Activated T-cell treated with anti-CD3 and anti-CD28 coated beads for 4 hours (primary cell): ENCODE results near the gene CAPZA1.
A peak's percentile ranks its signal among the peaks of the same experiment; 100 is the strongest.

Experiments used
- DNase-seq: peaks from one replicate; pipeline ENCODE4 v3.0.0-alpha.2; 2020

The CAPZA1 gene

GRCh38 chr1:112717263-112717873, 97.7 kb downstream of the CAPZA1 start:
- no peak for DNase-seq

GRCh38 chr1:112718691-112719418, 99.2 kb downstream of the CAPZA1 start:
- DNase-seq, result peak; percentile 66

GRCh38 chr1:112719706-112720105, 100.1 kb downstream of the CAPZA1 start:
- no peak for DNase-seq

GRCh38 chr1:112720800-112721199, 101.2 kb downstream of the CAPZA1 start:
- DNase-seq, result no peak
